ENCODE data around the gene TMEM233.
A peak's percentile ranks its signal among the peaks of the same experiment; 100 is the strongest.

The TMEM233 gene

GRCh38 chr12:119672194-119672593 is 78.6 kb downstream of the TMEM233 start:
- DNase-seq = no peak
- ATAC-seq (replicated peaks) = no peak
- Mint-ChIP-seq H3K4me1 (peaks cover 43 to 68% of the 10 kb centered on the region in 2 donors), H3K36me3 (peaks cover 75 to 79% of the 10 kb centered on the region in 2 donors), H3K9me3 (peaks cover 3 to 6% of the 10 kb centered on the region in 2 donors), H3K27ac (peak overlapping the region; percentile 86), H3K27me3 (no peaks in the 10 kb centered on the region), H3K4me3 (no peak overlapping the region)

GRCh38 chr12:119673634-119674033 is 80.1 kb downstream of the TMEM233 start:
- Mint-ChIP-seq H3K27me3 (no peaks in the 10 kb centered on the region), H3K4me3 (peak overlapping the region; percentile 56 to 68)

GRCh38 chr12:119674560-119674959 is 81.0 kb downstream of the TMEM233 start:
- H3K36me3 Mint-ChIP-seq = peaks cover 80 to 82% of the 10 kb centered on the region in 2 donors
- H3K27me3 Mint-ChIP-seq = no peaks in the 10 kb centered on the region
- no peak for DNase-seq
- H3K4me3 Mint-ChIP-seq = peak overlapping the region in 1 of 2 donors; percentile 56
- no peak for ATAC-seq (replicated peaks)
- H3K9me3 Mint-ChIP-seq = peaks cover 3 to 6% of the 10 kb centered on the region in 2 donors
- peaks cover 42 to 64% of the 10 kb centered on the region in 2 donors for H3K4me1 Mint-ChIP-seq
- H3K27ac Mint-ChIP-seq = peak overlapping the region; percentile 86

More at GRCh38 chr12:119673634-119674033, 80.1 kb downstream of the TMEM233 start:
- DNase-seq (peak; percentile 31), ATAC-seq (replicated peaks) (peak; percentile 80 to 85)
- peaks cover 74 to 79% of the 10 kb centered on the region in 2 donors for H3K36me3 Mint-ChIP-seq
- peaks cover 41 to 65% of the 10 kb centered on the region in 2 donors for H3K4me1 Mint-ChIP-seq
- H3K27ac Mint-ChIP-seq = peak overlapping the region; percentile 86
- H3K9me3 Mint-ChIP-seq = peaks cover 3 to 6% of the 10 kb centered on the region in 2 donors

GRCh38 chr12:119676022-119676421 is 82.4 kb downstream of the TMEM233 start:
- peak overlapping the region; percentile 77 for H3K27ac Mint-ChIP-seq
- no peaks in the 10 kb centered on the region for H3K27me3 Mint-ChIP-seq
- no peak for ATAC-seq (replicated peaks)
- peaks cover 34 to 60% of the 10 kb centered on the region in 2 donors for H3K4me1 Mint-ChIP-seq
- peaks cover 80 to 81% of the 10 kb centered on the region in 2 donors for H3K36me3 Mint-ChIP-seq
- no peak for DNase-seq
- H3K9me3 Mint-ChIP-seq = peaks cover 3 to 5% of the 10 kb centered on the region in 2 donors
- no peak overlapping the region for H3K4me3 Mint-ChIP-seq

GRCh38 chr12:119676573-119676972 is 83.0 kb downstream of the TMEM233 start:
- Mint-ChIP-seq H3K27ac (peak overlapping the region; percentile 77), H3K27me3 (no peaks in the 10 kb centered on the region), H3K36me3 (peaks cover 76 to 79% of the 10 kb centered on the region in 2 donors), H3K4me1 (peaks cover 30 to 60% of the 10 kb centered on the region in 2 donors), H3K9me3 (no peaks in the 10 kb centered on the region), H3K4me3 (peak overlapping the region in 1 of 2 donors; percentile 26)
- ATAC-seq (replicated peaks) (no peak), DNase-seq (no peak)

GRCh38 chr12:119678459-119678858 is 84.9 kb downstream of the TMEM233 start:
- Mint-ChIP-seq H3K27ac (no peak overlapping the region), H3K9me3 (no peaks in the 10 kb centered on the region)
- ATAC-seq (replicated peaks) = no peak

GRCh38 chr12:119679081-119679480 is 85.5 kb downstream of the TMEM233 start:
- Mint-ChIP-seq H3K27ac (peak overlapping the region; percentile 63), H3K4me1 (peaks cover 26 to 57% of the 10 kb centered on the region in 2 donors), H3K4me3 (no peak overlapping the region), H3K9me3 (no peaks in the 10 kb centered on the region), H3K27me3 (no peaks in the 10 kb centered on the region), H3K36me3 (peaks cover 66 to 75% of the 10 kb centered on the region in 2 donors)
- ATAC-seq (replicated peaks) (no peak), DNase-seq (no peak)

More at GRCh38 chr12:119678459-119678858, 84.9 kb downstream of the TMEM233 start:
- Mint-ChIP-seq H3K27me3 (no peaks in the 10 kb centered on the region), H3K4me1 (peaks cover 29 to 59% of the 10 kb centered on the region in 2 donors), H3K4me3 (no peak overlapping the region), H3K36me3 (peaks cover 69 to 75% of the 10 kb centered on the region in 2 donors)
- no peak for DNase-seq

GRCh38 chr12:119679490-119679889 is 85.9 kb downstream of the TMEM233 start:
- Mint-ChIP-seq H3K27ac (peak overlapping the region; percentile 80), H3K36me3 (peaks cover 62 to 74% of the 10 kb centered on the region in 2 donors), H3K27me3 (no peaks in the 10 kb centered on the region), H3K4me1 (peaks cover 24 to 54% of the 10 kb centered on the region in 2 donors), H3K4me3 (no peak overlapping the region), H3K9me3 (no peaks in the 10 kb centered on the region)
- DNase-seq (no peak), ATAC-seq (replicated peaks) (no peak)

GRCh38 chr12:119681111-119681510 is 87.5 kb downstream of the TMEM233 start:
- ATAC-seq (replicated peaks) = no peak
- Mint-ChIP-seq H3K27me3 (no peaks in the 10 kb centered on the region), H3K27ac (peak overlapping the region; percentile 96), H3K4me1 (peaks cover 22 to 52% of the 10 kb centered on the region in 2 donors), H3K36me3 (peaks cover 54 to 62% of the 10 kb centered on the region in 2 donors), H3K4me3 (no peak overlapping the region), H3K9me3 (no peaks in the 10 kb centered on the region)
- no peak for DNase-seq

- H3K9me3 Mint-ChIP-seq = no peaks in the 10 kb centered on the region
- H3K4me3 Mint-ChIP-seq = peak overlapping the region; percentile 72 to 76
- ATAC-seq (replicated peaks) (peak; percentile 92 to 93), DNase-seq (peak; percentile 63)
- H3K27ac Mint-ChIP-seq = peak overlapping the region; percentile 96
- no peaks in the 10 kb centered on the region for H3K27me3 Mint-ChIP-seq
- peaks cover 48 to 61% of the 10 kb centered on the region in 2 donors for H3K36me3 Mint-ChIP-seq
- peaks cover 26 to 50% of the 10 kb centered on the region in 2 donors for H3K4me1 Mint-ChIP-seq
Measured at GRCh38 chr12:119681728-119682638, 88.4 kb downstream of the TMEM233 start.

- peak; percentile 71 to 75 for ATAC-seq (replicated peaks)
- peak overlapping the region; percentile 21 to 76 for H3K4me3 Mint-ChIP-seq
Measured at GRCh38 chr12:119682639-119683252, 89.2 kb downstream of the TMEM233 start.

GRCh38 chr12:119683413-119683812 is 89.8 kb downstream of the TMEM233 start:
- no peak for ATAC-seq (replicated peaks)
- no peaks in the 10 kb centered on the region for H3K27me3 Mint-ChIP-seq
- no peak for DNase-seq
- H3K36me3 Mint-ChIP-seq = peaks cover 41 to 59% of the 10 kb centered on the region in 2 donors
- peaks cover 26 to 50% of the 10 kb centered on the region in 2 donors for H3K4me1 Mint-ChIP-seq
- H3K9me3 Mint-ChIP-seq = no peaks in the 10 kb centered on the region
- H3K4me3 Mint-ChIP-seq = no peak overlapping the region
- H3K27ac Mint-ChIP-seq = peak overlapping the region; percentile 69

More at GRCh38 chr12:119682639-119683252, 89.2 kb downstream of the TMEM233 start:
- Mint-ChIP-seq H3K9me3 (no peaks in the 10 kb centered on the region), H3K36me3 (peaks cover 45 to 61% of the 10 kb centered on the region in 2 donors), H3K4me1 (peaks cover 26 to 50% of the 10 kb centered on the region in 2 donors), H3K27me3 (no peaks in the 10 kb centered on the region), H3K27ac (peak overlapping the region; percentile 96)
- no peak for DNase-seq

- Mint-ChIP-seq H3K27ac (peak overlapping the region; percentile 69), H3K4me1 (peaks cover 26 to 50% of the 10 kb centered on the region in 2 donors), H3K9me3 (no peaks in the 10 kb centered on the region), H3K27me3 (no peaks in the 10 kb centered on the region), H3K36me3 (peaks cover 38 to 57% of the 10 kb centered on the region in 2 donors), H3K4me3 (no peak overlapping the region)
- DNase-seq (no peak), ATAC-seq (replicated peaks) (no peak)
Measured at GRCh38 chr12:119683816-119684215, 90.2 kb downstream of the TMEM233 start.

- no peaks in the 10 kb centered on the region for H3K27me3 Mint-ChIP-seq
- no peaks in the 10 kb centered on the region for H3K9me3 Mint-ChIP-seq
- H3K36me3 Mint-ChIP-seq = peaks cover 29 to 48% of the 10 kb centered on the region in 2 donors
- no peak for ATAC-seq (replicated peaks)
- no peak for DNase-seq
- no peak overlapping the region for H3K27ac Mint-ChIP-seq
- H3K4me1 Mint-ChIP-seq = peaks cover 23 to 45% of the 10 kb centered on the region in 2 donors
- no peak overlapping the region for H3K4me3 Mint-ChIP-seq
Measured at GRCh38 chr12:119684711-119685369, 91.3 kb downstream of the TMEM233 start.

All from stimulated activated naive B cell treated with anti-CD40 and anti-IgM and Interleukin-4, amounts not matched to agents 10 μg/mL and 1 μg/mL and 100 μg/mL, for 72 hours (primary cell).